Fibroblast of skin of scalp (primary cell): ENCODE measurements around the gene HNF4A.

Source experiments
- DNase-seq: peaks from one replicate; pipeline ENCODE4 v3.0.0-alpha.2; 2013

Gene HNF4A

DNA sequence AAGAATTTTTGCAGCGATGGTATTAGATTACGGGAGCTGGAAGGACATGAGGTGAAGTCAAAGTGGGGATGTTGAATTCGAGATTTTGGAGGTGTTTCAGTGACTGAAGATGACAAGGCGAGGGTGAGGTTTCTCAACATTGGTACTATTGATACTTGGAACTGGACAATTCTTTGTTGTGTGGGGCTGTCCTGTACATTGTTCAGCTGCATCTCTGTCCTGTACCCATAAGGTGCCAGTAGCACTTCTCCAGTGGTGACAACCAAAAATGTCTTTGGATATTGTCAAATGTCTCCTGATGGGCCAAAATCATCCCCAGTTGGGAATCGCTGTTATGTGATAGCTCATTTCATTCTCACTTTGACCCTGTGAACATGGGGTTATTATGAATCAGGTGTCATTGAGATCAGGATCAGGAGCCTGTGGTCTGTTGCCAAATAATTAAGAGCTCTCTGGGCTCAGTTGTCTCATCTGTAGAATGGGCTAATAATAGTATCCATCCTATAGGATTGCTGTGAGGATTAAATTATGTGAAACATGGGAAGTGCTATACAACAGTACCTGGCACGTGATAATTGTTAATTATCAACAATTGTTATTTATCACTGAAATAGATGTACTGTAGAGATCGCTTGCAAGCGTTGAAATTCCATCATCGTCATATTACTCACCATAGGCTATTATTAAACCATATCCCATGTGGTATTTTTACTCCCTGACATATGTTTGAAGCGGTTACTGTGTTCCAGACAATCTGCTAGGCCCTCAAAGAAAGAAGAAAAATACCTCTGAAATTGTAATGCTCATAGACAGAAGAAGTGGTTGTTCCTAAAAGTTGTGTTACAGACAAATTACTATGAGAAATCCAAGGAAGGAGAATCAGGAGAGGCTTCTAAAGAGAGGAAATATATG lies 71.6 kb downstream of the HNF4A start:
- DNase-seq, result no peak

DNA sequence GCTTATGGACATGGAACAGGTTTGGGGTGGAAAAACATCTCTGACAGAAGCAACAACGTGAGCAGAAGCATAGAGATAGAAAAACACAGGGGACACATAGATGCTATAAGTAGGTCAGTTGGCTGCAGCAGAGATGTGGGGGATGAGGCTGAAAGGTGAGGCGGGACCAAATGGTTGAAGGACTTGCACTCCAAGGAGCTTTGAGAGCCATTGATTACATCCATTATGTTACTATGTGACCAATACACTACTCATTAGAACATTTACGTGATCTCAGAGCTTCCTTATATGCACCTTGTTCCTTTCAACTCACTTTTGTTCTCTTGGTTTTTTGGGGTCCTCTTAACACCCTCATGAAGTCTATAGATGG lies 72.3 kb downstream of the HNF4A start:
- DNase-seq, result no peak

- no peak for DNase-seq
Measured at GRCh38 chr20:44428174-44429016, 72.9 kb downstream of the HNF4A start.

DNA sequence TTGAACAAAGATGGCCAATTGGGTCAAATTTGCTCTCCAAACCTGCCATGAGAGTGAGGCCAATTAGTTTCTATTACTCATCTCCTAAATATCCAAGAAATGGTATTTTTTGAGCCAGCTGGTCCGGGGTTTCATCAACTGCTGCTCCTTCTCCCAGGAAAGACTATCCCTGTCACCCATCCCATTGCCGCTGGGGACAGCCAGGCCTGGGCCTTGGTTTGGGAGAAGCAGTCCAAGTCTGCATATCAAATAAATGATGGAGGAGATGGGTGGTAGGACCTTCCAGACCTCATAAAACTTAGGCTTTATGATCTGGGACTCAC lies 73.5 kb downstream of the HNF4A start:
- no peak for DNase-seq

DNA sequence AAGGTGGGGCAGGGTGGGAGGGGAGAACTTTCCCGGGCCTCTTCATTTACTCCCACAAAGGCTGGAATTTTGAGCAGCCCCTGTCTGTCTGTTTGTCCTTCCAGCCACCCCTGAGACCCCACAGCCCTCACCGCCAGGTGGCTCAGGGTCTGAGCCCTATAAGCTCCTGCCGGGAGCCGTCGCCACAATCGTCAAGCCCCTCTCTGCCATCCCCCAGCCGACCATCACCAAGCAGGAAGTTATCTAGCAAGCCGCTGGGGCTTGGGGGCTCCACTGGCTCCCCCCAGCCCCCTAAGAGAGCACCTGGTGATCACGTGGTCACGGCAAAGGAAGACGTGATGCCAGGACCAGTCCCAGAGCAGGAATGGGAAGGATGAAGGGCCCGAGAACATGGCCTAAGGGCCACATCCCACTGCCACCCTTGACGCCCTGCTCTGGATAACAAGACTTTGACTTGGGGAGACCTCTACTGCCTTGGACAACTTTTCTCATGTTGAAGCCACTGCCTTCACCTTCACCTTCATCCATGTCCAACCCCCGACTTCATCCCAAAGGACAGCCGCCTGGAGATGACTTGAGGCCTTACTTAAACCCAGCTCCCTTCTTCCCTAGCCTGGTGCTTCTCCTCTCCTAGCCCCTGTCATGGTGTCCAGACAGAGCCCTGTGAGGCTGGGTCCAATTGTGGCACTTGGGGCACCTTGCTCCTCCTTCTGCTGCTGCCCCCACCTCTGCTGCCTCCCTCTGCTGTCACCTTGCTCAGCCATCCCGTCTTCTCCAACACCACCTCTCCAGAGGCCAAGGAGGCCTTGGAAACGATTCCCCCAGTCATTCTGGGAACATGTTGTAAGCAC lies 74.1 kb downstream of the HNF4A start:
- DNase-seq, result no peak

DNA sequence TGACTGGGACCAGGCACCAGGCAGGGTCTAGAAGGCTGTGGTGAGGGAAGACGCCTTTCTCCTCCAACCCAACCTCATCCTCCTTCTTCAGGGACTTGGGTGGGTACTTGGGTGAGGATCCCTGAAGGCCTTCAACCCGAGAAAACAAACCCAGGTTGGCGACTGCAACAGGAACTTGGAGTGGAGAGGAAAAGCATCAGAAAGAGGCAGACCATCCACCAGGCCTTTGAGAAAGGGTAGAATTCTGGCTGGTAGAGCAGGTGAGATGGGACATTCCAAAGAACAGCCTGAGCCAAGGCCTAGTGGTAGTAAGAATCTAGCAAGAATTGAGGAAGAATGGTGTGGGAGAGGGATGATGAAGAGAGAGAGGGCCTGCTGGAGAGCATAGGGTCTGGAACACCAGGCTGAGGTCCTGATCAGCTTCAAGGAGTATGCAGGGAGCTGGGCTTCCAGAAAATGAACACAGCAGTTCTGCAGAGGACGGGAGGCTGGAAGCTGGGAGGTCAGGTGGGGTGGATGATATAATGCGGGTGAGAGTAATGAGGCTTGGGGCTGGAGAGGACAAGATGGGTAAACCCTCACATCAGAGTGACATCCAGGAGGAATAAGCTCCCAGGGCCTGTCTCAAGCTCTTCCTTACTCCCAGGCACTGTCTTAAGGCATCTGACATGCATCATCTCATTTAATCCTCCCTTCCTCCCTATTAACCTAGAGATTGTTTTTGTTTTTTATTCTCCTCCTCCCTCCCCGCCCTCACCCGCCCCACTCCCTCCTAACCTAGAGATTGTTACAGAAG lies 75.0 kb downstream of the HNF4A start:
- DNase-seq, result no peak

GRCh38 chr20:44431118-44431501 lies 75.6 kb downstream of the HNF4A start:
- DNase-seq, result no peak

DNA sequence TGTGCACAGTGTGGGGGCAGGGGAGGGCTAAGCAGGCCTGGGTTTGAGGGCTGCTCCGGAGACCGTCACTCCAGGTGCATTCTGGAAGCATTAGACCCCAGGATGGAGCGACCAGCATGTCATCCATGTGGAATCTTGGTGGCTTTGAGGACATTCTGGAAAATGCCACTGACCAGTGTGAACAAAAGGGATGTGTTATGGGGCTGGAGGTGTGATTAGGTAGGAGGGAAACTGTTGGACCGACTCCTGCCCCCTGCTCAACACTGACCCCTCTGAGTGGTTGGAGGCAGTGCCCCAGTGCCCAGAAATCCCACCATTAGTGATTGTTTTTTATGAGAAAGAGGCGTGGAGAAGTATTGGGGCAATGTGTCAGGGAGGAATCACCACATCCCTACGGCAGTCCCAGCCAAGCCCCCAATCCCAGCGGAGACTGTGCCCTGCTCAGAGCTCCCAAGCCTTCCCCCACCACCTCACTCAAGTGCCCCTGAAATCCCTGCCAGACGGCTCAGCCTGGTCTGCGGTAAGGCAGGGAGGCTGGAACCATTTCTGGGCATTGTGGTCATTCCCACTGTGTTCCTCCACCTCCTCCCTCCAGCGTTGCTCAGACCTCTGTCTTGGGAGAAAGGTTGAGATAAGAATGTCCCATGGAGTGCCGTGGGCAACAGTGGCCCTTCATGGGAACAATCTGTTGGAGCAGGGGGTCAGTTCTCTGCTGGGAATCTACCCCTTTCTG lies 76.2 kb downstream of the HNF4A start:
- DNase-seq, result no peak

- DNase-seq, result no peak
Measured at GRCh38 chr20:44432618-44433577, 77.4 kb downstream of the HNF4A start.

GRCh38 chr20:44433751-44434538 lies 78.4 kb downstream of the HNF4A start:
- DNase-seq, result no peak

DNA sequence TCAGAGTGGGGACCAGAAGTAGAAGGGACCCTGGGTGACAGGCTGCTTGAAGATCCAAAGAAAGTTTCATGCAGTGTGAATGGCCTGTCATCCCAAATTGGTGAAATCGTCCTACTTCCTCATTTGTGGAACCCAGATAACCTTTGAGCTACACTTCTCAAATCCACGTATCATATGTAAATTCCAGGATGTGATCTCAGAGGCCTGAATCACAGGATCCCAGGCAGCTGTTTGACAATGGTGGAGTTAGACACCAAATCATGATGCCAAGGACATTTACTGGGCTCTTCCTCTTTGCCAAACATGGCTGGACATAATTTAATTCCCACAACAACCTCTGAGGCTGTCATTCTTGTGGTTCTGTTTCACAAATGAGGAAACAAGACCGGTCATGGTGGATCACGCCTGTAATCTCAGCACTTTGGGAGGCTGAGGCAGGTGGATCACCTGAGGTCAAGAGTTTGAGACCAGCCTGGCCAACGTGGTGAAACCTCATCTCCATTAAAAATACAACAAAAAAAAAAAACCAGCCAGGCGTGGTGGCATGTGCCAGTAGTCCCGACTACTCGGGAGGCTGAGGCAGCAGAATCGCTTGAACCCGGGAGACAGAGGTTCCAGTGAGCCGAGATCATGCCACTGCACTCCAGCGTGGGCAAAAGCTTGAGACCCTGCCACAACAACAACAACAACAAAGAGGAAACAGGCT lies 80.3 kb downstream of the HNF4A start:
- DNase-seq, result no peak

DNA sequence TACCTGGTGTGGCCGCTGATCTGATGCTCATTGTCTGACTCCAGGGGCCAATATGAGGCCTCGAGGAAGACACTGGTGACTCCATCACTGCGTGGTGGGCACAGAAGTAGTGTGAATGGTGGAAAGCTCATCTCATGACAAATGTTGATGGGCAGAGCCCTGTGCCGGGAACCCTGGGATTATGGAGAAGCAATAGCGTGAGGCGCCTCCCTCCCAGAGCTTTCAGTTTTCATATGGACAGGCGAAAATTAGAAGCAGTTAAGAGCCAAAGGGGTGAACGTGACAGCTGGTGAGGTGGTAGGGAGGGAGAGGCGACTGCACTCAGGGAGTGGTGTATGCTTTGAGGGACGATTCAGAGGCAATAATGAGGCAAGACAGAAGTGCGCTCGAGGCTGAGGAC lies 80.9 kb downstream of the HNF4A start:
- DNase-seq, result no peak

DNA sequence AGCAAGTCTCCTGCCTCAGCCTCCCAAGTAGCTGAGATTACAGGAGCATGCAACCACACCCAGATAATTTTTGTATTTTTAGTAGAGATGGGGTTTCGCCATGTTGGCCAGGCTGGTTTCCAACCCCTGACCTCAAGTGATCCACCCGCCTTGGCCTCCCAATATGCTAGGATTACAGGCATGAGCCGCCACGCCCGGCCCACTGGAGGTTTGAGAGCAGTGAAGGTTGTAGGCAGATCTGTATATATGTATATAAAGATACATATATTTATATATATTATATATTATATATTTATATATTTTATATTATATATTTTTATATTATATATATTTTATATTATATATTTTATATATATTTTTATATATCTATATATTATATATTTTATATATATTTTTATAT lies 82.0 kb downstream of the HNF4A start:
- no peak for DNase-seq

DNA sequence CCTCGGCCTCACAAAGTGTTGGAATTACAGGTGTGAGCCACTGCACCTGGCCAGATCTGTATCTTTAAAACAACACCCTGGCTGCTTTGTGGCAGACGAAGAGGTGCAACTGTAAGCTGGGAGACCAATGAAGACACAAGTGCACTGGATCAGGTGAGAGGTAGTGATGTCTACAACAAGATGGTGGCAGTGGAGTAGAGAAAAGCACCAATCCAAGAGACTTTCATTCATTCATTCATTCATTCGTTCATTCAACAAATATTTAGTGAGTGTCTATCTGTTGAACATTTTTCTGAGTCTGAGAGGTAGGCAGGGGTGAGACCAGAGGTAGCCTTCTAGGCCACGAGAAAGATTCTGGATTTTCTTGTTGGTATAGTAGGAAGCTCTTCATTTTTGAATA lies 83.3 kb downstream of the HNF4A start:
- DNase-seq, result no peak

- DNase-seq, result no peak
Measured at GRCh38 chr20:44439318-44439717, 83.8 kb downstream of the HNF4A start.

DNA sequence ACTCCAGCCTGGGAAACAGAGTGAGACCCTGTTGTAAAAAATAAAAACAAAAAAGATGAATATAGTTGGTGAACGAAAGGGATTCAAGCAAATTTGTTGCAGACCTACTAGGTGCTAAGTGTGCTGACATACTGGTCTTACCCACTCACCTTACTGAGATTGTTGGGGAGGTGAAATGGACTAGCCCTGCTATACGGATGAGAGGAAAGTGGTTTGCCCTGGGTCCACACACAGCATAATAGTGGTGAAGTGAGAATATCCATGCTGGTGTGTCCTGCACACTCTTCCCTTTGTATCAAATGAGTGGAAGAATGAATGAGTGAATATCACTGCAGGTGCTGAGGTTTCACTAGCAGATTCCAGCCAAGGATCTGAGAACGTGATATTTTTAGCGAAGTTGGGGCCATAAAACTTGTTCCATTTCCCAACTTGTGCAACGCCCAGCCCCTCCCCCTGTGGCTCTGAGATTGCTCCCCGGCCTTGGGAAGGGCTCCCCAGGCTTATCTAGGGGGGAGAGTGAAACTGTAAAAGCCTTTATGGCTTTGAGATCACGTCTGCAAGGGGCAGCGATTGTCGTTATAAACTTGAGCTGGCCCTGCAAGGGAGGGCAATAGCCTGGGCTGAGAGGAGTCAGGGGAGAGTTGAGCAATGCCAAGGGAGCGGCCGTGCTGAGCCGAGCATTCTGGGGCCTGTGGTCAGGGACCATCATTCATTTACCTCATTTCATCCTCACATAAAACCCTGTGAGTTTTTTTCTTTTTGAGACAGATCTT lies 87.0 kb downstream of the HNF4A start:
- no peak for DNase-seq

DNA sequence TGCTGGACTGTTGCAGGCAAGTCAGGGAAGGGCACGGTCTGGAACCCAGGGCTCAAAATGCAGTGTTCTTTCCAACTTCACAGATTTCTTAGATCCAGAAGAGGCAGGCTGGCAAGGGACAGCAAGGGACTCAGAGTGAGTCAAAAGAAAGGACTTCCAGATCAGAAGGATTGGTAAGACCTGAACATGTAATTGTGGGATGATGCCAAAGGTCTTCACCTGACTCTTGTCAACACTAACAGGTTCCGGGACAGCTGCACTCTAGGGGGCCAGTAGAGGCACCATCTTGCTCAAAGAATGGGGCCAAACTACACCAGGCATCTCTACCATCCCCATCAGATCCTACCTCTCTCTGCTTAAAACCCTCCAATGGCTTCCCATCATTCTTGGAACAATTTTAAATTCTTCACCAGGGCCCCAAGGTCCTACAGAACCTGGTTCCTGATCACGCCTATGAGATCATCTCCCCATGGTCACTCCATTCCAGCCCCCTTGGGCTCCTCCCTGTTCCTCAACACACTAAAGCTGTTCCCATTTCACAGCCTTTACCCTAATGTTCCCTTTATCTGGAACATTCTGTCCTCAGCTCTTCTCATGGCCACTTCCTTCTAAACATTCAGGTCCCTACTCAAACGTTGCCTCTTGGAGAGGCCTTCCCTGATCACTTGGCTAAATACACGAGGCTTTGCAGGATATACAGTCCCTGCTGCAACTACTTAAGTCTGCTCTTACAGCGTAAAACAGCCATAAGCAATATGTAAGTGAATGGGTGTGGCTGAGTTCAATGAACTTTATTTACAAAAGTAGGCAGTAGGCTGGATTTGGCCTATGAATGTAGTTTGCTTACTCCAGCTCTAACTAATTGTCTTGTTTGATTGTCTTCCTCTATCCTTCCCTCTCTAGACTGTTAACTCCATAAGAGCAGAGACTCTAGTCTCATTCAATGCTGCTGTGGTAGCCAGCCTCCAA lies 90.5 kb downstream of the HNF4A start:
- no peak for DNase-seq
